Thyroid gland (tissue), 4 donors: ENCODE results near the gene HHAT.

Experiments used
- POLR2A ChIP-seq, 2 donors: fragments of 450-650 bp; IDR thresholded peaks; one replicate each; pipeline ENCODE4 v1.6.1; 2017; ENCODE audit warnings: antibody characterized with exemption in 2 of 2, mild to moderate bottlenecking in 2 of 2, moderate library complexity in 1 of 2
- TF ChIP-seq, protein P1 (sequence below), 6 experiments: fragments of 200-600 bp in 3 of 6; fragments of 450-650 bp in 3 of 6; sonication (generic) in 3 of 6; IDR thresholded peaks; one replicate each; pipeline ENCODE4 v1.5.1; 2016 to 2019; ENCODE audit warnings: antibody characterized with exemption in 6 of 6, mild to moderate bottlenecking in 2 of 6, inconsistent platforms in 1 of 6, moderate library complexity in 1 of 6

DNA sequence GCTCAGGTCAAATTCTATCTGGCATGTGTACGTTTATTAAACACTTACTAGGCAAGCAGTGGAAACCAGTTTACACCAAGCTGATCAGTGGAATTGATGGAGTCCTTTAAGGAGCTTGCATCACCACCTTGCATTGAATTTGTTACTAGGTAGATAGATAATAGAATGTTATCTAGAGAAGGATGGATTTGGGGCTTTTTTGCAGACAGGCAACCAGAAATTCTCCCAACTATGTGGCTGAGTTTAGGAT is 44.9 kb downstream of the HHAT start:
- TF ChIP-seq, protein P1, sequence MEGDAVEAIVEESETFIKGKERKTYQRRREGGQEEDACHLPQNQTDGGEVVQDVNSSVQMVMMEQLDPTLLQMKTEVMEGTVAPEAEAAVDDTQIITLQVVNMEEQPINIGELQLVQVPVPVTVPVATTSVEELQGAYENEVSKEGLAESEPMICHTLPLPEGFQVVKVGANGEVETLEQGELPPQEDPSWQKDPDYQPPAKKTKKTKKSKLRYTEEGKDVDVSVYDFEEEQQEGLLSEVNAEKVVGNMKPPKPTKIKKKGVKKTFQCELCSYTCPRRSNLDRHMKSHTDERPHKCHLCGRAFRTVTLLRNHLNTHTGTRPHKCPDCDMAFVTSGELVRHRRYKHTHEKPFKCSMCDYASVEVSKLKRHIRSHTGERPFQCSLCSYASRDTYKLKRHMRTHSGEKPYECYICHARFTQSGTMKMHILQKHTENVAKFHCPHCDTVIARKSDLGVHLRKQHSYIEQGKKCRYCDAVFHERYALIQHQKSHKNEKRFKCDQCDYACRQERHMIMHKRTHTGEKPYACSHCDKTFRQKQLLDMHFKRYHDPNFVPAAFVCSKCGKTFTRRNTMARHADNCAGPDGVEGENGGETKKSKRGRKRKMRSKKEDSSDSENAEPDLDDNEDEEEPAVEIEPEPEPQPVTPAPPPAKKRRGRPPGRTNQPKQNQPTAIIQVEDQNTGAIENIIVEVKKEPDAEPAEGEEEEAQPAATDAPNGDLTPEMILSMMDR (IDR thresholded peaks at IDR 0.05) = no peak
- TF ChIP-seq POLR2A (IDR thresholded peaks at IDR 0.05) = no peak
